HG03066 (cell line): ENCODE data around the gene ZNF853.
"Not testable (repeated sequence)": the region's sequence is repeated elsewhere in the genome, so short reads cannot be mapped to it uniquely, and the experiment has no call there.

Experiments
- ATAC-seq: cut with Tn5 transposase; IDR thresholded peaks from one replicate; pipeline ENCODE4 v1.9.1; 2021; ENCODE audit warnings: low read depth; ENCODE audit not compliant: unreplicated experiment

Gene ZNF853

DNA sequence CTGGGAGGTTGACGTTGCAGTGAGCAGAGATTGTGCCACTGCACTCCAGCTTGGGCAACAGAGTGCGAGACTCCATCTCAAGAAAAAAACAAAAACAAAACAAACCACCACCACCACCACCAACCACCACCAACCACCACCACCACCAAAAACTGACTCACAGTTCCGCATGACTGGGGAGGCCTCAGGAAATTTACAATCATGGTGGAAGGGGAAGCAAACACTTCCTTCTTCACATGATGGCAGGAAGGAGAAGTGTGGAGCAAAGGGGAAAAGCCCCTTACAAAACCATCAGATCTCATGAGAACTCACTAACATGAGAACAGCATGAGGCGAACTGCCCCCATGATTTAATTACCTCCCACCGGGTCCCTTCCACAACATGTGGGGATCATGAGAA lies 19.6 kb downstream of the ZNF853 start:
- ATAC-seq: not testable (repeated sequence)

DNA sequence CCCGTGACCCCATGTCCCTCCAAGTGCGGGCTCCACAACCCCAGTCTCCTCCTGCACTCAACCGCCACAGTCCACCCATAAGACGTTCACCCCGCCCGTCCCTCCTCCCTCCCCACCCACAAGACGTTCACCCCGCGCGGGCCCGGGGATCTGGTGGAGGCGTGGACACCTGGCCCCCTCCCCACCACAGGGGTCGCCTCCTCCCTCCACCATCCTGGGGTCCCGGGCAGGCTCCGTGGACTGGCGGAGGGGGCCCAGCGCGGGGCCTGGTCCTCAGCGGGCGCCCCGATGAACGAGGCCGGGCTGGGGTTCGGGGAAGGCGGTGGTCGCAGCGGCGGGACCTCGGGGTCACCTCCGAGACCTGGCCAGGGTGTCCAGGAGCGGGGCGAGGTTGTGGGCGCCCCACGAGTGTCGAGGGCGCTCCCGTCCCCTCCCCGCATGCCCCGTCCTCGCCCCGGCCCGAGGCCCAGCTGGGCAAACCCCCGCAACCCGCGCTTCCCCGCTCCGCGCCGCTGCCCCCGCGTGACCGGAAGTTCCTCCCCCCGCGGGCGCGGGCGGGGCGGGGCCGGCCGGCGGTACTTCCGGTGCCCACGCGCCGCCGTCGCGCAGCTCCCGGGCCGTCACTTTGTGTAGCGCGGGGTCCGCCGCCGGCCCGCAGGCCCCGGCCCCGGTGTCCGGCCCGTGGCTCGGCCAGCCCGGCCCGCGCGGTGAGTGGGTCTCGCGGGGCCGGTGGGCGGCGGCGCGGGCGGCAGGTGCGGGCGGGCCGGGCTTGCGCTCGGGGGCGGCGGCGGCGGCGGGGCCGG lies 21.5 kb downstream of the ZNF853 start, which contains the start of gene ZNF316:
ZNF316 (plus strand) TSS at position 578 of the 803 bp plus-strand sequence. CDS start 5,092 bp downstream, outside the sequence.
- ATAC-seq: peak; percentile 66

DNA sequence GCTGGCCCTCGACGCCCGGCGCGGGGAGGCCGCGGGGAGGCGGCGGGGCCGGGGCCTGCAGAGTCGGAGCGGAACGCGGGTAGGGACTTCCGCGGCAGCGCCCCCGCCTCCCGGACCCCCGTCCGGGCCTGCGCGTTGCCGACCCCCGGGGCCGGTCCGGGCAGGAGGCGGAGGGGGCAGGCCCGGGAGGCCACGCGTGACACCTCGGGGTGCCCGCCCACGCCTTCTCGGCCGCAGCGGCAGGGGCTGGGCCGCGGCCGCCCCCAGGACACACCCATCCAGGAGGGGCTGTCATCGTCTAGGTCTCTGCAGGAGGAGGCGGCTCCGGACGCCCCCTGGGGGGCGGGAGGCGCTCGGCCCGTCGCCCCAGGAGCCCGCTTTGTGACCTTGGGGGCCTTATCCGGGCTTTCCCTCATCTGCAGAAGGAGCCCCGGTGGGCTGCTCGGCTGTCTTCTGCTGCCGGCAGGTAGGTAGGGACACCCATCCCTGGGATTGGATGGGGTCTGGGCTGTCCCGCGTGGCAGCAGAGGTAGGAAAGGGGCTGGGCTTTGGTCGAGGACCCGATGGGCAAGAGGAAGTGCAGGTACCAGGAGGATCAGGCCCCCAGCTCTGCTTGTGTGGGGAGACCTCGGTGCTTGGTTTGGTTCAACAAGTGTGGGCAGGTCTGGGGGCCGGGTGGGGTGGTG lies 22.3 kb downstream of the ZNF853 start:
- ATAC-seq: peak; percentile 80

DNA sequence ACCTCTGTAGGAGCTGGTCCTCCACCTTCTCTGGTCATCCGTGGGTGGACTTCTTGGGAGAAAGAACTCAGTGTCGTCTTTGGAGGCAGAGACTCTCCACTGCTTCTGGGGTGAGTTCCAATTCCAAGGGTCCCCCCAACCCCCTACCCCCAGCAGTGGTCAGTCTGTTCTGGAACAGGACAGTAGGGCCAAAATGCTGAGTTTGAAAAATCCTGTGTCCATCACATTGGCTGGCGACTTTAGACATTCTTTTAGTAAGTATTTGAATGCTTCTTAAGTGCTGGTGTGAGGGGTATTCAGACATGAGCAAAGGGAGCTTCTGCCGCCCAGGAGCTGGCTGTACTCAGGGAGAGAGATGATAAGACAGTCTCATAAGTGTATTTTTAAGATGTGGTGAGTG lies 23.6 kb downstream of the ZNF853 start:
- no peak for ATAC-seq

DNA sequence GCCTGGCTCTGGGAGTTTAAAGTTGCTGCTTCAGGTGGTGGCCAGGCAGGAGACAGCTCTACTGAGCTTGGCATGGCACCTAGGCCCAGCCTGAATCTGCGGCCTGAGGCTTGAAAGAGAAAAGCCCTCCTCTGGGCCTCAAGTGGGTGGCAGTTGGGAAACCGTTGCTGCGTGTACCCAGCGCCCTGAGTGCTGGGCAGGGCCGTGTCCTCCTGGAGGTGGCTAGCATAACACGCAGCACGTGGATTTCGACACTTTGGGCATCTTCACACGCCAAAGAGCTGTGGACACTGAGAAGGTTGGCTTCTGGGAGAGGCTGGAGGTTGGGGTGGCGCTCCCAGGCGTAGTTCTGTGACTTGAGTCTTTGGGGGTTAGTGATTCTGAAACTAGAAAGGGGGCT lies 24.2 kb downstream of the ZNF853 start:
- no peak for ATAC-seq

DNA sequence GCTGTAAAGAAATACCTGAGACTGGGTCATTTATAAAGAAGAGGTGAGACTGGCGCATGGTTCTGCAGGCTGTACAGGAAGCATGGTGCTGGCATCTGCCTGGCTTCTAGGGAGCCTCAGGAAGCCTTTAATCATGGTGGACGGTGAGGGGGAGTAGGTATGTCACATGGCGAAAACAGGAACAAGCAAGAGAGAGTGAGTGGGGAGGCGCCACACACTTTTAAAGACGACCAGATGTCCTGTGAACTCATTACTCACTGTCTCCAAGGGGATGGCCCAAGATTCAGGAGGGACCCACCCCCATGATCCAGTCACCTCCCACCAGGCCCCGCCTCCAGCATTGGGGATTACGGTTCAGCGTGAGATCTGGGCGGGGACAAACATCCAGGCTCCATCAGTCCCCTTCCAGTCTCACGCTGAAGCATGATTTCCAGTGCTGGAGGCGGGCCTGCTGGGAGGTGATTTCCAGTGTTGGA lies 24.9 kb downstream of the ZNF853 start:
- no peak for ATAC-seq

DNA sequence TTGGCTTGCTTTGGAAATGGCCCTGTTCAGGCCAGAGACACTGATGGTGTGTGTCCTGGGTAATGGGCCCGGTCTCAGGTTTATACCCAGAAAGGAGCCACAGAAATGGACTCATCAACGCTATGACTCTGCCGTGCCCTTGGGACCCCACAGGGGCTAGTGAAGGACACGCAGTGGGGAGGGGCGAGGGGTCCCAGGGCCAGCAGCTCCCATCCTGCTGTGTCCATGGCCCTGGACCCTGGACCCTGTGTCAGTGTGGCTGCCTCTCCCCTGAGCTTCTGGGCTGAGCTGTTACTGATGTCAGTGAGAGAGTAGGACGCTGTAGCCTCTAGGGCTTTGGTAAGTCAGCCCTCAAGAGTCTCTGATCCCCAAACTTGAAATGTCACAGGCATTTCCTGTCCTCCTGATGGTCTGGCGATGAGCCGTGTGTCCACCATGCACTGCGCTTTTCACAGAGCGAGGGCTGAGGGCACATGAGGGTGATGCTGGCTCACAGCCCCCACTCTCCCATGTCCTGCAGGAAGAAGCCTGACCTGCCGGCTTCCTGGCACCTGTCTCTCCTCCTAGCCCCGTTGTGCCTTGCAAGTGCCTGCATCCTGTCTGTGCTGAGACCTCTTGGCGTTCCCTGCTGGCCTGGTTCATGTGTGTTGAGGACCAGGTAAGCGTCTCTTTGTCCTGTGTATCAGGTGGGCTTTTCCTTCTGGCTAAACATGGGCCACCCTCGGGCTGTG lies 26.1 kb downstream of the ZNF853 start:
- no peak for ATAC-seq

DNA sequence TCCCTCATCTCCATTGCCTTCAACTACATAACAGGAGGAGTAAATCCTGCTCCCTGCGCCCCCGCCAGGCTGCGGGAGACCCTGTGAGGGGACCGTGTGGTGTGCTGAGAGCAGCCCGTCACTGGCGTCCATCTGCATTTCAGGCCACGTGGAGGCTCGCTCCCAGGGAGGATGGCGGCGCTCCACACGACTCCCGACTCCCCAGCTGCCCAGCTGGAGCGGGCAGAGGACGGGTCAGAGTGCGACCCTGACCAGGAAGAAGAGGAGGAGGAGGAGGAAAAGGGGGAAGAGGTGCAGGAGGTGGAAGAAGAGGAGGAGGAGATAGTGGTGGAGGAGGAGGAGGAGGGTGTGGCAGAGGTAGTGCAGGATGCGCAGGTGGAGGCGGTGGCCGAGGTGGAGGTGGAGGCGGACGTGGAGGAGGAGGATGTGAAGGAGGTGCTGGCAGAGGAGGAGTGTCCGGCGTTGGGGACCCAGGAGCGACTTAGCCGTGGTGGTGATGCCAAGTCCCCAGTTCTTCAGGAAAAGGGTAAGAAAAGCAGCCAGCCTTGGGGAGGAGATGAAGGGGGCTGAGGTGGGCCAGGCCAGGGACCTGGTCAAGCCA lies 26.9 kb downstream of the ZNF853 start:
- ATAC-seq: no peak

DNA sequence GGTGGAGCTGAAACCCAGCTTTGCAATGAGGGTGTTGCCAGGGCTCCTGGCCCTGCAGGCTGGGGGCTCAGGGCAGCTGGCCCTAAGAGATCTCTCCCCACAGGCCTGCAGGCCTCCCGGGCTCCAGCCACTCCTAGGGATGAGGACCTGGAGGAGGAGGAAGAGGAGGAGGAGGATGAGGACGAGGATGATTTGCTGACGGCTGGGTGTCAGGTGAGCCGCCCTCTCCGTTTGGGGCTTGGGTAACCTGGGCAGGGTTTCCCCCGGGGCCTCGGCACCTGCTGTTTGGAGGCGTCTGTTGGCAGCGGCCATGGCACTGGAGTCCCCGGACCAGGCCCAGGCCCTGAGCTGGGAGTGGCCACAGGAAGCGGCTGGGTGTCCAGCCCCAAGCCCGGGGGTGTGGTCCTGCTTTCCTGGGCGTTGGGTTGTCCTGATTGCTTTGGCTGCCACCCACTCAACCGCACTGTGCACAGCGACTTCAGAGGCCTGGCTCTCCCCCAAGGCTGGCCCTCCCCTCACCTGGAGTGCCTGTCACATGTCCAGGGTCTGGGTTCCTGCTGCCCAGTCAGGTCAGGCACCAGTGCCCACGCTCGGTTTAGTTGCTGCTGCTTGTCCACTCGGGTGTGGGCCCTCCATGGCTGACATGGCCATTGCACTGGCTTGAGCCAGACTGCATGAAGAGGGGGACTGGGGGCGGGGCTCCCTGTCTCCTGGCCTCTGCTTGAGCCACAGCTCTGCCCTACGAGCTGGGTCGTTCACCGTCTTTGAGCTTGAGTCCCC lies 27.6 kb downstream of the ZNF853 start:
- no peak for ATAC-seq

DNA sequence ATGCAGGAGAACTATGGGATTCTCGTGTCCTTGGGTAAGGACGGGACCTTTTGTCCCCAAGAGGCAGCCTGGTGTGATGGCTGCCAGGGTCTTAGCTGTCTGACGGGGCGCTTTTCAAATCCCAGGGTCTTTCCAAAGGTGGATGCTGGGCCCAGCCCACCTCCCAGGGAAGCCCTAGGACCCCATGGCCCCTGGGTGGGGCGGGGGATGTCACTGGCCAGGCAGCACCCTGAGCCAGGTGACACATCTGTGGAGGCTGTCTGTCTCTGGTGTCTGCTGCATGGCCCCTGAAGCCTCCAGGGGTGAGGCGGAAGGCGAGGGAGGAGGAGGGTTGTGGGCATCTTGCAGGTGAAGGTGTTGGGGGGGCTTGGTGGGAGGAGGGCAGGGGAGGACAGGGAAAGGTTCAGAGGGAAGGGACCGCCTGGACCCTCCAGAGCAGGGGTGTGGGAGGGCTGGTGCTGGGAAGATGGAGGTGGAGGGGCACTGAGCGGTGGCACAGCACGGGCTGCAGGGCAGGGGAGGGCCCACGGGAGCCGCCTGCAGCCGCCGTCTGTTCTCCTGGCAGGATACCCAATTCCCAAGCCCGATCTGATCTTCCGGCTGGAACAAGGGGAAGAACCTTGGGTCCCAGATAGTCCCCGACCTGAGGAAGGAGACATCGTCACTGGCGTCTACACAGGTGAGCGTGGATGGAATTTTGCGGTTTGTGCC lies 28.7 kb downstream of the ZNF853 start:
- ATAC-seq: no peak

DNA sequence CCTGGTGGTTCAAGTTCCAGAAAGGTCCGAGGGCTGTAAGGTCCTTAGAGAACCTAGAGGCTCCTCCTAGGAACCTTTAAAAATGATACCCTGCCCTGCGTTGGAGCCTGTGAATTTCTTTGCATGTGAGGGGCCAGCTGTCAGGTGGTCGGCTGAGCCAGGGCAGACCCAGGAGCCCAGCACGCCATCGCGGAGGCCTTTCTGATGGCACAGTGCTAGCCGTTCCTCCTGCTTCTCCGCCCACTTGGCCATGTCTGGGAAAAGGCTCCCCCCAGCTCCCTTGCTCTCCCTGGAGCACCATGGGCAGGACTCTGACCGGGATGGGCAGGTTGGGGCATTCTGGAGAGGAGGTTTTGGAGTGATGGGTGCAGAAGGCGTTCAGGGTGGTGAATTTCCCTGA lies 29.3 kb downstream of the ZNF853 start:
- no peak for ATAC-seq

DNA sequence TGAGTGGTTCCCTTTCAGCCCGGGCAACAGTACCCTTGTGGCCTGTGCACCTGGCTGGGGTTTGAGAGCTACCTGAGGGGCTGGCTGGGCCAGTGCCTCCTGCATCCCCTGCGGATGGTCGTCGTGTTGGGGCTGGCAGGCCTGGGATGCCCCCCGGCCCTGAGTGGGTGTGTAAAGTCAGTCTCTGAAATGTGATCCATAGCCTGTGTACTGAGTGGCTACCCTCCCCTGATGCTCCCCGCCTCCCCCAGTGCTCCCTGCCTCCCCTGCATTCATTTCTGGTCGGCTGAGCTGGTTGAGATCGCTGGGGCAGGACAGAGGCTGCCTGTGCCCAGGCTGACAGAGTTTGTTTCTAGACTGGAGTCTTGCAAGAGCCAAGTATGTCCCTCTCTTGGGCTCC lies 31.1 kb downstream of the ZNF853 start:
- no peak for ATAC-seq

DNA sequence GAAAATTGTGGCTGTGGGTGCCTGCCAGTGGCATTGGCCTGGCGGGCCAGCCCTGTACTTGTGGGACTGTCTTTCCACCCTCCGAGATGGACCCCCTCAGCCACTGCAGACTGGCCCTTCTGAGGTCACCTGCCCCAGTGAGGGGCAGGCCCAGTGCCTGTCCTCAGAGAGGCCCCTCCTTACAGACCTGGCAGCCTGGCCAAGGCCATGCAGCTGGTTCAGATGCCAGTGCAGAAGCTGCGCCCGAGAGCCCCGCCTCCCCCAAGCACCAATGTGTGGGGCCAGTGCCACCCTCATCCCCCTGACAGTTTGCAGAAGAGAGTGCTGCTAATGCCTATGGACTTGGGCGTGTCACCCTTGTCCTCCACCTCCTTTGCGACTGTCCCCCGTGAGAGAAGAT lies 31.7 kb downstream of the ZNF853 start:
- ATAC-seq: no peak

DNA sequence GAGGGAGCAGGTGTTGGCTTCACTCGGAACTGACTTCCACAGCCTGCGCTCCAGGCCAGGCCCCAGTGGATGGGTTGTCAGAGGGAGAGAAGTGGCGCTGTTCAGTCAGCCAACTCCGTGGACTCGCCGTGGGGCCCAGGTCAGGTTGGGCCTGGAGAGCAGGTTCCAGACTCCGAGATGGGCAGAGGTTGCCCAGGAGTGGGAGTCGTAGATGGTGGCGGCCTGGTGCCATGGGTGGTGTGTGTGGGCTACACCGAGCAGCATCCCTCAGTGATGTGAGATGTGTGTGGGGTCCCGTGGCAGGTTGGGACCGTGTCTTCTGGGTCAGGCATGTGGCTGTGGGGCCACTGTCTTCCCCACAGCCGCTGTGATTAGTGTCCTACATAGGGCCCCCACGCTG lies 32.1 kb downstream of the ZNF853 start:
- no peak for ATAC-seq

DNA sequence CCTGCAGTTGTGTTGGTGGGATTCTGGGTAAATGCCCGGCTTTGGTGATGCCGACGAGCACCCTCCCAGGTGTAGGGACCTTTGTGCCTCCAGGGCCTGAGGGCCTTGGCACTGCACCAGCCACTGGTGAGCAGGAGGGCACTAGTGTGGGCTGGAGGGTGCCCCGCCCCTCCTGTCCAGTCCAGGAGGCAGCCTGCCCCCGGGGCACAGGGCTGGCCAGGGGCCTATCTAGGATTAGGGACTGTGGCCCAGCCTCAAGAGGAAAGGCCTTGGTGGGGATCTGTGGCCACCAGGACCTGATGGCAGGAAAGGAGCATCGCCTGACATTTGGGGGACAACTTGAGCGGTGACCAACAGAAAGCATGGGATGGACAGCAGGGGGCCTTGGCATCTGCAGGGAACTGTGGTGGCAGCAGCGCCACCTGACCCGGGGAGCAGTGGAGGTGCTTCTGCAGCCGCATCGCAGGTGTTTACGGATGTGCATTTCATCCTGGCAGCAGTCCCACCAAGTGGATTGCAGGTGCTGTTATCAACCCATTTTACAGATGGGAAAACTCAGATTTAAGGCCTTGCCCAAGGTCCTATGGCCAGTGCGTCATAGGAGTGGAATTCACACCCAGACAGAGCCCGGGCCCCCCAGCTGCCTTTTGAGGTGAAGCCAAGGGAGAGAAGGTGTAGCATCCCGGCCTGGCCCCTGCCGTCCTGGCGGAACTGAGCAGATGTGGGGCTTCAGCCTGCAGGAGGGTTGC lies 32.8 kb downstream of the ZNF853 start:
- no peak for ATAC-seq

DNA sequence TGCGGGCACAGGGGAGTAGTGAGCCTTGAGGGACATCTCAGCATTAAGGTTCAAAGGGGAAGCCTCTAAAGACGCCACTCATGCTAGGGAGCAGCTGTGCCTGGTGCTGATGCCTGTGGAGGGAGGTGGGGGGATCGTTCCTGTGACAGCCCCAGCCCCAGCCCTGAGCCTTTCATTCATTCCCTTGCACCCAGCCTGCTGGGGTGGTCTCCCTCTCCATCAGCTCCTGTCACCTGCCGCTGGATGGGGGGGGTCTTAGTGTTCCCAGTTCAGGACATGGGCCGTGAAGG lies 33.4 kb downstream of the ZNF853 start:
- ATAC-seq: no peak

DNA sequence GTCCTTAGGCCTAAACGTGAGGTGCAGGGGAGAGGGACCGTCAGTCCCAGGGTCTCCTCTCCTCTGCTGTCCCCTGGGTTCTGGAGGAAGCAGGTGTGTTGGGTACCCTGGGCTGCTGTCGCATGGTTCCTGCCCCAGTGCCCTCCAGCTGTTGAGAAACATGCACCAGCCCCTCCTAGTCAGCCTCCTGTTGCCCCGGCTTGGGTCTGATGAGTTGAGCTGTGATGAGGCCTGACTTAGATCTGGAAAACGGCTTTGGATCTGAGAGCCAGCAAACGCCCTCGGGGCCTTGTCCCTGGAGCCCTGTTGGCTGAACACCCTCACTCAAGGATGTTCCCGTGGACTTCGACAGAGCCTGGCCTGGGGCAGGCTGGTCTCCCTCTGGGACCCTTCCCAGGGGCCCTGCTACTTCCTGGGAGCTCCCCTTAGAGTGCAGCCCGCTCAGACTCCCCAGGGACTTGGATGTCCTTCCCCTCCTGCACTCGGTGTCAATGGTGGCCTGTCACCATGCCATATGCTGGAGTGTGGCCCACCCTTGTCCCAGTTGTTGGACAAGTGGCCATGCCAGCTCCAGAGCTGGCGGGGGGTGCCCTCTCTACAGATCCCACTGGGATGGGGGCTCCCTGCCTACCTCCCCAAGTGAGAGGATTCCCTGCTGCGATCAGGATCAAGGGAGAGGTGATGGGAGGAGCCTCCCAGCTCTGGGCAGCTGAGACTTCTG lies 34.0 kb downstream of the ZNF853 start:
- no peak for ATAC-seq

DNA sequence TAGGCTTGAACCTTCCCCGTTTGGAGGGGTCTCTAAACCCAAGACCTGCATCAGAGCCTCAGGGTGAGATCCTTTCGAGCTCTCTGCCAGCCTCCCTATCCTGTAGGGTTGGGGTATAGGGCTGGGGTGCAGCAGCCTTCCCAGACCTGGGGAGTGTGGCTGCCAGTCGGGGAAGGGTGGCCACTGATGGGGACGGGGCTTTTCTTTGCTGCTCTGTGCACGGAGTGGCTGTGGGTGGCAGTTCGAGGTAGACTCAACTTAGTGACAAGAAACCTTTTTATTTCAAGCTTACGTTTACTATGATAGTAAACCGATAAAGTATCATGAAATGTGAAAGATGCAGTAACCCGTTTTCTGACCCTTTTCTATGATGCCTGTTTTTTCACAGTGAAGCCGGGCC lies 34.7 kb downstream of the ZNF853 start:
- ATAC-seq: no peak
